K562 (cell line): Measurements from ENCODE around the gene KCNQ2.

Source experiments
- CTCF ChIP-seq, 3 experiments: IDR thresholded peaks in 2 of 3; conservative IDR thresholded peaks in 1 of 3; 2 replicates each; pipeline ENCODE4 v1.5.1; 2011 to 2012; ENCODE audit warnings: low read length in 3 of 3, mild to moderate bottlenecking in 3 of 3, control low read depth in 2 of 3, improper control_type of control experiment in 1 of 3, inconsistent platforms in 1 of 3, low read depth in 1 of 3, mixed read lengths in 1 of 3, moderate library complexity in 1 of 3; ENCODE audit not compliant: insufficient read depth in 2 of 3
- E2F4 ChIP-seq: sonication (generic); formaldehyde crosslinking; IDR thresholded peaks from 2 replicates; pipeline ENCODE4 v1.8.0; 2022; ENCODE audit warnings: mild to moderate bottlenecking, low read depth, missing genetic modification reagents
- FOXJ3 ChIP-seq: sonication (generic); formaldehyde crosslinking; IDR thresholded peaks from 2 replicates; pipeline ENCODE4 v1.4.0; 2020; ENCODE audit warnings: mild to moderate bottlenecking, missing genetic modification reagents
- NR0B1 ChIP-seq: fragments of 450-650 bp; IDR thresholded peaks from one replicate; pipeline ENCODE4 v1.6.1; 2018; ENCODE audit warnings: mild to moderate bottlenecking, moderate library complexity; ENCODE audit not compliant: partially characterized antibody
- POLR2A ChIP-seq: fragments of 450-650 bp; conservative IDR thresholded peaks from 2 replicates; pipeline ENCODE4 v1.6.1; 2016
- RBM22 ChIP-seq: fragments of 200-400 bp; formaldehyde crosslinking; IDR thresholded peaks from 2 replicates; pipeline ENCODE4 v1.6.1; 2018; ENCODE audit warnings: low read length, low read depth; ENCODE audit not compliant: poor library complexity, severe bottlenecking

- TF ChIP-seq NR0B1 (no peak), E2F4 (CRISPR knock-in tag) (no peak), RBM22 (no peak), POLR2A (no peak), CTCF (IDR thresholded peaks at IDR 0.05 in 2 of 3, conservative IDR thresholded peaks at IDR 0.05 in 1 of 3; ENCODE audit: insufficient read depth in 2 of 3, low read depth in 1 of 3, low read length in 3 of 3) (no peak), FOXJ3 (no peak)
Measured at GRCh38 chr20:63401384-63402110, 70.9 kb downstream of the KCNQ2 start.
